GM10248 (cell line): Measurements from ENCODE around the gene CREM.

Source experiments
- CTCF ChIA-PET: fragments of 300-600 bp; sonication (Branson Sonifier 250); formaldehyde crosslinking; extraction: SDS; loops from one replicate; lab custom pipeline; 2021; ENCODE audit warnings: antibody characterized with exemption; lab: Yijun Ruan, JAX
- POLR2A ChIA-PET: fragments of 350-650 bp; sonication (Branson Sonifier 250); formaldehyde crosslinking; extraction: SDS; loops from one replicate; lab custom pipeline; 2020; ENCODE audit warnings: antibody characterized with exemption; lab: Yijun Ruan, JAX
- DNase-seq: peaks from one replicate; pipeline ENCODE4 v3.0.0; 2012; ENCODE audit errors: extremely low spot score
- TF ChIP-seq, protein P1 (sequence below): IDR thresholded peaks from 2 replicates; pipeline ENCODE4 v1.5.1; 2012; ENCODE audit warnings: mild to moderate bottlenecking, low read depth; ENCODE audit errors: extremely low read depth, missing control alignments, control extremely low read depth

CREM gene

DNA sequence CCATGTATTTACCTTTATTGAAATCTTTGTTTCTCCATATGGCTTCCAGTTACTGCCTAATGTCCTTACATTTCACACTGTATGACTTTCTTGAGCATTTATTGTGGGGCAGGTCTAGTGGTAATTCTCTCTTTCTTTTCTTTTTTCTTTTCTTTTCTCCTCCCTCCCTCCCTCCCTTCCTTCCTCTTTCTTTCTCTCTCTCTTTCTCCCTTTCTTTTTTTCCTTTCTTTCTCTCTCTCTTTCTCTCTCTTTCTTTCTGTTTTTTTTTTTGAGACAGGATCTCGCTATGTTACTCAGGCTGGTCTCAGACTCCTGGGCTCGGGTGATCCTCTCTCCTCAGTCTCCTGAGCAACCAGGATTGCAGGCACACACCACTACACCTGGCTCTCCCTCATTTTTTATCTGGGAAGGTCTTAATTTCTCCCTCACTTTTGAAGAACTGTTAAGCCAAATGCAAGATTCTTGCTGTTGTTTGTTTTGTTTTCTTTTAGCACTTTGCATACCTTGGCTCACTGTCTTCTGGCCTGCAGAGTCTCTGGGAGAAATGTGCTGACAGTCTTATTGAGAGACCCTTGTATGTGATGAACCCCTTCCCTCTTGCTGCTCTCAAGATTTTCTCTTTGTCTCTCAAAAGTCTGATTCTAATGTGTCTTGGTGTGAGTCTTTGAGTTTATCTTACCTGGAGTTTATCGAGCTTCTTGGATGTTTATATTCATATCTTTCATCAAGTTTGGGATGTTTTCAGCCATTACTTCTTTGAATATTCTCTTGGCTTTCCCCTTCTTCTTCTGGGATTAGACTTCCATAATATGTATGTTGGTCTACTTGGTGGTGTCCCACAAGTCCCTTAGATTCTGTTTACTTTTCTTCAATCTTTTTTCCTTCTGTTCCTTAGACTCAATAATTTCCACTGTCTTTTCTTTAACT lies 130.7 kb downstream of the CREM start:
- CTCF ChIA-PET: no interaction called here

GRCh38 chr10:35259769-35260397 lies 133.2 kb downstream of the CREM start:
- ChIA-PET CTCF (no interaction called here), POLR2A (no interaction called here)
- TF ChIP-seq, protein P1, sequence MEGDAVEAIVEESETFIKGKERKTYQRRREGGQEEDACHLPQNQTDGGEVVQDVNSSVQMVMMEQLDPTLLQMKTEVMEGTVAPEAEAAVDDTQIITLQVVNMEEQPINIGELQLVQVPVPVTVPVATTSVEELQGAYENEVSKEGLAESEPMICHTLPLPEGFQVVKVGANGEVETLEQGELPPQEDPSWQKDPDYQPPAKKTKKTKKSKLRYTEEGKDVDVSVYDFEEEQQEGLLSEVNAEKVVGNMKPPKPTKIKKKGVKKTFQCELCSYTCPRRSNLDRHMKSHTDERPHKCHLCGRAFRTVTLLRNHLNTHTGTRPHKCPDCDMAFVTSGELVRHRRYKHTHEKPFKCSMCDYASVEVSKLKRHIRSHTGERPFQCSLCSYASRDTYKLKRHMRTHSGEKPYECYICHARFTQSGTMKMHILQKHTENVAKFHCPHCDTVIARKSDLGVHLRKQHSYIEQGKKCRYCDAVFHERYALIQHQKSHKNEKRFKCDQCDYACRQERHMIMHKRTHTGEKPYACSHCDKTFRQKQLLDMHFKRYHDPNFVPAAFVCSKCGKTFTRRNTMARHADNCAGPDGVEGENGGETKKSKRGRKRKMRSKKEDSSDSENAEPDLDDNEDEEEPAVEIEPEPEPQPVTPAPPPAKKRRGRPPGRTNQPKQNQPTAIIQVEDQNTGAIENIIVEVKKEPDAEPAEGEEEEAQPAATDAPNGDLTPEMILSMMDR: no peak
- no peak for DNase-seq

More for the DNA sequence above, 130.7 kb downstream of the CREM start:
- TF ChIP-seq, protein P1: no peak
- POLR2A ChIA-PET: no interaction called here
- DNase-seq: no peak

- TF ChIP-seq, protein P1: no peak
- ChIA-PET CTCF (interaction anchor here (1.0 kb wide), 1 partner anchor 45 kb away, joined by 3 read pairs; no protein-coding TSS in a partner anchor), POLR2A (no interaction called here)
- DNase-seq: no peak
Measured at GRCh38 chr10:35262436-35262835, 135.8 kb downstream of the CREM start.
